Liver (tissue), 9 donors: ENCODE measurements around the gene TTC23. TPM values are rescaled to one million over a fixed set of nuclear protein-coding genes. Genes with fewer than 3 reads are reported as not detected.

Experiments used
- DNase-seq: peaks from one replicate; pipeline ENCODE4 v3.0.0-alpha.2; 2017; ENCODE audit warnings: low spot score
- H3K27ac ChIP-seq, 2 donors: one replicate each; pipeline ENCODE4 v1.7.0; 2013; ENCODE audit warnings: inconsistent platforms in 2 of 2, low read length in 2 of 2, control low read depth in 1 of 2, low read depth in 1 of 2, mild to moderate bottlenecking in 1 of 2
- H3K27me3 ChIP-seq, 4 donors: one replicate each; pipeline versions ENCODE4 v1.6.1 to v1.7.0; 2013; ENCODE audit warnings: low read length in 3 of 4, inconsistent platforms in 1 of 4, mild to moderate bottlenecking in 1 of 4, moderate library complexity in 1 of 4; ENCODE audit not compliant: control insufficient read depth in 4 of 4, insufficient read depth in 4 of 4
- H3K36me3 ChIP-seq, 4 donors: one replicate each; pipeline versions ENCODE4 v1.6.1 to v1.7.0; 2013; ENCODE audit warnings: low read length in 3 of 4, mild to moderate bottlenecking in 3 of 4, low read depth in 1 of 4, moderate library complexity in 1 of 4; ENCODE audit not compliant: control insufficient read depth in 4 of 4, insufficient read depth in 3 of 4
- H3K4me1 ChIP-seq, 4 donors: one replicate each; pipeline versions ENCODE4 v1.6.1 to v1.7.0; 2013; ENCODE audit warnings: low read length in 3 of 4, mild to moderate bottlenecking in 3 of 4, moderate library complexity in 1 of 4; ENCODE audit not compliant: control insufficient read depth in 4 of 4, insufficient read depth in 4 of 4
- H3K4me3 ChIP-seq, 3 donors: one replicate each; pipeline versions ENCODE4 v1.6.1 to v1.7.0; 2013; ENCODE audit warnings: low read length in 3 of 3, control low read depth in 1 of 3, low read depth in 1 of 3, mild to moderate bottlenecking in 1 of 3
- H3K9ac ChIP-seq, 2 donors: one replicate each; pipeline ENCODE4 v1.7.0; 2013; ENCODE audit warnings: low read length in 2 of 2, mild to moderate bottlenecking in 2 of 2, moderate library complexity in 2 of 2, control low read depth in 1 of 2, low read depth in 1 of 2
- H3K9me3 ChIP-seq, 4 donors: one replicate each; pipeline versions ENCODE4 v1.6.1 to v1.7.0; 2013; ENCODE audit warnings: low read length in 3 of 4; ENCODE audit not compliant: control insufficient read depth in 4 of 4
- EGR1 ChIP-seq, 2 donors: IDR thresholded peaks; 2 replicates each; pipeline ENCODE4 v1.6.1; 2016 to 2018; ENCODE audit warnings: antibody characterized with exemption in 2 of 2, low read depth in 2 of 2
- FOXA1 ChIP-seq: IDR thresholded peaks from 2 replicates; pipeline ENCODE4 v1.6.1; 2016; ENCODE audit warnings: antibody characterized with exemption
- FOXA2 ChIP-seq: IDR thresholded peaks from 2 replicates; pipeline ENCODE4 v1.6.1; 2016; ENCODE audit warnings: antibody characterized with exemption
- HNF4A ChIP-seq, 2 donors: conservative IDR thresholded peaks; 2 replicates each; pipeline ENCODE4 v1.6.1; 2016; ENCODE audit warnings: antibody characterized with exemption in 2 of 2, mild to moderate bottlenecking in 2 of 2
- HNF4G ChIP-seq: IDR thresholded peaks from 2 replicates; pipeline ENCODE4 v1.6.1; 2016; ENCODE audit warnings: antibody characterized with exemption
- JUND ChIP-seq, 2 donors: IDR thresholded peaks; 2 replicates each; pipeline ENCODE4 v1.6.1; 2016; ENCODE audit warnings: antibody characterized with exemption in 2 of 2
- NR2F2 ChIP-seq: IDR thresholded peaks from 2 replicates; pipeline ENCODE4 v1.6.1; 2016; ENCODE audit warnings: antibody characterized with exemption
- RAD21 ChIP-seq, 2 donors: IDR thresholded peaks; 2 replicates each; pipeline ENCODE4 v1.6.1; 2016; ENCODE audit warnings: antibody characterized with exemption in 2 of 2, mild to moderate bottlenecking in 2 of 2
- RXRA ChIP-seq, 2 donors: IDR thresholded peaks; 2 replicates each; pipeline ENCODE4 v1.6.1; 2017 to 2018; ENCODE audit warnings: antibody characterized with exemption in 2 of 2, mild to moderate bottlenecking in 1 of 2
- SP1 ChIP-seq: IDR thresholded peaks from 2 replicates; pipeline ENCODE4 v1.6.1; 2018; ENCODE audit warnings: antibody characterized with exemption, mild to moderate bottlenecking
- YY1 ChIP-seq: IDR thresholded peaks from 2 replicates; pipeline ENCODE4 v1.6.1; 2016; ENCODE audit warnings: antibody characterized with exemption, mild to moderate bottlenecking
- WGBS: extraction: QIAGEN DNeasy Blood & Tissue Kit; methylation state at CpG from one replicate; pipeline ENCODE4 v1.1.7; 2013; 5-methylcytosine and 5-hydroxymethylcytosine counted together
- polyA plus RNA-seq, 2 donors: library from polyadenylated mRNA; stranded (reverse) in 1 of 2; unstranded in 1 of 2; fragments of 200-250 nt in 1 of 2; fragments of >200 nt in 1 of 2; fragmentation: Nextera tagmentation in 1 of 2; extraction: Ambion mirVana in 1 of 2; gene quantifications; one replicate each; pipeline versions ENCODE4 v1.2.1 to v1.2.3, GENCODE V29; 2013 to 2015
- total RNA-seq, 2 donors: library from RNA; depleted of rRNA; stranded (reverse); fragments of >200 nt; gene quantifications; one replicate each; pipeline ENCODE4 v1.2.3, GENCODE V29; 2014
- TF ChIP-seq, protein P1 (sequence below): fragments of 150-350 bp; IDR thresholded peaks from 2 replicates; pipeline ENCODE4 v1.5.1; 2017; ENCODE audit warnings: improper control_type of control experiment, low read depth, low read length; ENCODE audit not compliant: missing input control
- TF ChIP-seq, protein P2 (sequence below): IDR thresholded peaks from 2 replicates; pipeline ENCODE4 v1.6.1; 2016; ENCODE audit warnings: antibody characterized with exemption
- TF ChIP-seq, protein P3 (sequence below): IDR thresholded peaks from 2 replicates; pipeline ENCODE4 v1.6.1; 2016; ENCODE audit warnings: antibody characterized with exemption, mild to moderate bottlenecking
- TF ChIP-seq, protein P4 (sequence below): IDR thresholded peaks from 2 replicates; pipeline ENCODE4 v1.6.1; 2016; ENCODE audit warnings: antibody characterized with exemption
- TF ChIP-seq, protein P5 (sequence below): IDR thresholded peaks from 2 replicates; pipeline ENCODE4 v1.6.1; 2016; ENCODE audit warnings: antibody characterized with exemption
- donor health status: healthy.
- donor health status: healthy.
- donor health status: healthy.
- donor health status: healthy.
- donor health status: healthy.

TTC23 gene
- total and polyA plus RNA-seq, 4 donors: 3.7 to 12.3 (median 7.2) TPM

DNA sequence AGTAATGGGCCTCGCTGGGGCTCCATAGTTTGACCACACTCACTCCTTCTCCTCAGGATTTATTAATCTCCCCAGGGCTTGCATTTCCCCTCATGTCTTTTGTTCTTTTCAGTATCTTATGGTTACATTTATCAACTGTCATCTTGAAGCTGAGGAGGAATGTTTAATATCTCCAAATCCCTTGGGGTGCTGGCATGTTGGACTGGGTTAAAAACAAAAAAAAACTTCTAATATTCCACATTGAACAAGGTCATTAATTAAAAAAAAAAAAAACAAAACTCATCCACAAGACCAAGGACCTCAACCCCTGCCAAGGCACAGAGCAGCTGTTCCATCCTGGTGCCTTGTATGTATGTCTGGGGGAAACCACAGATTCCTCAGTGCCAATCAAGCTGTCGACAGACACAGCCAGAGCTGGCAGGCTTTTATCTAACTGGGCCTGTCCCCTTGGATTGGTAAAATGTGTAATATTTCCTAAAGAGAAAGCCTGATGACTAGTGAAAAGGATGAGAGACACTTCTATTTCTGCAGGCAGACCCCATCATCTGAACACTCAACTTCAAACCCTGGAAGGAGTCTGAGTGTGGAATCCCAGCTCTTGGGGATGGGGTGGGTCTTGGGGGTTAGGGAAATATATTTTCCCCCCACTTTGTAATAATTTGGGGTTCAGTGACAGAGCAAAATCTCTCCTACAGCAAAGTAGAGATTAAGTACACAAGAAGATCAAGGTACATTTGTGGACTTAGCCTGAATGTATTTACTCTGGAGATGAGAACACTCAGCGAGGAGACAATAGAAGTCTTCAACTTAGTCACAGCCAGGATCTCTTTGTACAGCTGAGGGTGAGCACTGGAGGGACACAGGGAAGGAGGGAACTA is 69.1 kb downstream of the TTC23 start:
- TF ChIP-seq SP1: no peak
- TF ChIP-seq HNF4G: no peak
- no peak for TF ChIP-seq NR2F2
- TF ChIP-seq HNF4A (conservative IDR thresholded peaks at IDR 0.05): no peak
- TF ChIP-seq FOXA1: no peak
- TF ChIP-seq EGR1 (IDR thresholded peaks at IDR 0.05; ENCODE audit: low read depth in 2 of 2): no peak
- TF ChIP-seq, protein P1, sequence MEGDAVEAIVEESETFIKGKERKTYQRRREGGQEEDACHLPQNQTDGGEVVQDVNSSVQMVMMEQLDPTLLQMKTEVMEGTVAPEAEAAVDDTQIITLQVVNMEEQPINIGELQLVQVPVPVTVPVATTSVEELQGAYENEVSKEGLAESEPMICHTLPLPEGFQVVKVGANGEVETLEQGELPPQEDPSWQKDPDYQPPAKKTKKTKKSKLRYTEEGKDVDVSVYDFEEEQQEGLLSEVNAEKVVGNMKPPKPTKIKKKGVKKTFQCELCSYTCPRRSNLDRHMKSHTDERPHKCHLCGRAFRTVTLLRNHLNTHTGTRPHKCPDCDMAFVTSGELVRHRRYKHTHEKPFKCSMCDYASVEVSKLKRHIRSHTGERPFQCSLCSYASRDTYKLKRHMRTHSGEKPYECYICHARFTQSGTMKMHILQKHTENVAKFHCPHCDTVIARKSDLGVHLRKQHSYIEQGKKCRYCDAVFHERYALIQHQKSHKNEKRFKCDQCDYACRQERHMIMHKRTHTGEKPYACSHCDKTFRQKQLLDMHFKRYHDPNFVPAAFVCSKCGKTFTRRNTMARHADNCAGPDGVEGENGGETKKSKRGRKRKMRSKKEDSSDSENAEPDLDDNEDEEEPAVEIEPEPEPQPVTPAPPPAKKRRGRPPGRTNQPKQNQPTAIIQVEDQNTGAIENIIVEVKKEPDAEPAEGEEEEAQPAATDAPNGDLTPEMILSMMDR: no peak
- no peak for TF ChIP-seq RAD21 (IDR thresholded peaks at IDR 0.05)
- TF ChIP-seq, protein P2, sequence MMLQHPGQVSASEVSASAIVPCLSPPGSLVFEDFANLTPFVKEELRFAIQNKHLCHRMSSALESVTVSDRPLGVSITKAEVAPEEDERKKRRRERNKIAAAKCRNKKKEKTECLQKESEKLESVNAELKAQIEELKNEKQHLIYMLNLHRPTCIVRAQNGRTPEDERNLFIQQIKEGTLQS: no peak
- no peak for TF ChIP-seq YY1
- no peak for TF ChIP-seq FOXA2
- no peak for TF ChIP-seq JUND (IDR thresholded peaks at IDR 0.05)
- no peak for TF ChIP-seq RXRA (IDR thresholded peaks at IDR 0.05)
- TF ChIP-seq, protein P3, sequence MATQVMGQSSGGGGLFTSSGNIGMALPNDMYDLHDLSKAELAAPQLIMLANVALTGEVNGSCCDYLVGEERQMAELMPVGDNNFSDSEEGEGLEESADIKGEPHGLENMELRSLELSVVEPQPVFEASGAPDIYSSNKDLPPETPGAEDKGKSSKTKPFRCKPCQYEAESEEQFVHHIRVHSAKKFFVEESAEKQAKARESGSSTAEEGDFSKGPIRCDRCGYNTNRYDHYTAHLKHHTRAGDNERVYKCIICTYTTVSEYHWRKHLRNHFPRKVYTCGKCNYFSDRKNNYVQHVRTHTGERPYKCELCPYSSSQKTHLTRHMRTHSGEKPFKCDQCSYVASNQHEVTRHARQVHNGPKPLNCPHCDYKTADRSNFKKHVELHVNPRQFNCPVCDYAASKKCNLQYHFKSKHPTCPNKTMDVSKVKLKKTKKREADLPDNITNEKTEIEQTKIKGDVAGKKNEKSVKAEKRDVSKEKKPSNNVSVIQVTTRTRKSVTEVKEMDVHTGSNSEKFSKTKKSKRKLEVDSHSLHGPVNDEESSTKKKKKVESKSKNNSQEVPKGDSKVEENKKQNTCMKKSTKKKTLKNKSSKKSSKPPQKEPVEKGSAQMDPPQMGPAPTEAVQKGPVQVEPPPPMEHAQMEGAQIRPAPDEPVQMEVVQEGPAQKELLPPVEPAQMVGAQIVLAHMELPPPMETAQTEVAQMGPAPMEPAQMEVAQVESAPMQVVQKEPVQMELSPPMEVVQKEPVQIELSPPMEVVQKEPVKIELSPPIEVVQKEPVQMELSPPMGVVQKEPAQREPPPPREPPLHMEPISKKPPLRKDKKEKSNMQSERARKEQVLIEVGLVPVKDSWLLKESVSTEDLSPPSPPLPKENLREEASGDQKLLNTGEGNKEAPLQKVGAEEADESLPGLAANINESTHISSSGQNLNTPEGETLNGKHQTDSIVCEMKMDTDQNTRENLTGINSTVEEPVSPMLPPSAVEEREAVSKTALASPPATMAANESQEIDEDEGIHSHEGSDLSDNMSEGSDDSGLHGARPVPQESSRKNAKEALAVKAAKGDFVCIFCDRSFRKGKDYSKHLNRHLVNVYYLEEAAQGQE: no peak
- TF ChIP-seq, protein P4, sequence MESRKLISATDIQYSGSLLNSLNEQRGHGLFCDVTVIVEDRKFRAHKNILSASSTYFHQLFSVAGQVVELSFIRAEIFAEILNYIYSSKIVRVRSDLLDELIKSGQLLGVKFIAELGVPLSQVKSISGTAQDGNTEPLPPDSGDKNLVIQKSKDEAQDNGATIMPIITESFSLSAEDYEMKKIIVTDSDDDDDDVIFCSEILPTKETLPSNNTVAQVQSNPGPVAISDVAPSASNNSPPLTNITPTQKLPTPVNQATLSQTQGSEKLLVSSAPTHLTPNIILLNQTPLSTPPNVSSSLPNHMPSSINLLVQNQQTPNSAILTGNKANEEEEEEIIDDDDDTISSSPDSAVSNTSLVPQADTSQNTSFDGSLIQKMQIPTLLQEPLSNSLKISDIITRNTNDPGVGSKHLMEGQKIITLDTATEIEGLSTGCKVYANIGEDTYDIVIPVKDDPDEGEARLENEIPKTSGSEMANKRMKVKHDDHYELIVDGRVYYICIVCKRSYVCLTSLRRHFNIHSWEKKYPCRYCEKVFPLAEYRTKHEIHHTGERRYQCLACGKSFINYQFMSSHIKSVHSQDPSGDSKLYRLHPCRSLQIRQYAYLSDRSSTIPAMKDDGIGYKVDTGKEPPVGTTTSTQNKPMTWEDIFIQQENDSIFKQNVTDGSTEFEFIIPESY: no peak
- TF ChIP-seq, protein P5, sequence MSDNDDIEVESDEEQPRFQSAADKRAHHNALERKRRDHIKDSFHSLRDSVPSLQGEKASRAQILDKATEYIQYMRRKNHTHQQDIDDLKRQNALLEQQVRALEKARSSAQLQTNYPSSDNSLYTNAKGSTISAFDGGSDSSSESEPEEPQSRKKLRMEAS: no peak
- Histone ChIP-seq H3K27me3 (no peaks in the 10 kb centered on the region), H3K4me1 (no peaks in the 10 kb centered on the region), H3K9me3 (no peaks in the 10 kb centered on the region), H3K27ac (no peak overlapping the region), H3K9ac (no peak overlapping the region), H3K4me3 (no peak overlapping the region), H3K36me3 (peaks cover 0 to 3% (median 0%) of the 10 kb centered on the region in 4 donors)
- 85% methylated on average over 3 of the region's 3 CpGs for WGBS
- DNase-seq: no peak
